Stimulated activated CD8-positive, alpha-beta memory T cell treated with anti-CD3 and anti-CD28 coated beads, Interleukin-15, amount 100 ng/mL, for 48 hours (primary cell): ENCODE data around the gene SLC26A2.
A peak's percentile ranks its signal among the peaks of the same experiment; 100 is the strongest.
"Not testable (repeated sequence)": the region's sequence is repeated elsewhere in the genome, so short reads cannot be mapped to it uniquely, and the experiment has no call there.

ENCODE experiments used
- DNase-seq, 2 donors: peaks; one replicate each; pipeline ENCODE4 v3.0.0-alpha.2; 2020; ENCODE audit warnings: low read depth in 2 of 2

Gene SLC26A2

DNA sequence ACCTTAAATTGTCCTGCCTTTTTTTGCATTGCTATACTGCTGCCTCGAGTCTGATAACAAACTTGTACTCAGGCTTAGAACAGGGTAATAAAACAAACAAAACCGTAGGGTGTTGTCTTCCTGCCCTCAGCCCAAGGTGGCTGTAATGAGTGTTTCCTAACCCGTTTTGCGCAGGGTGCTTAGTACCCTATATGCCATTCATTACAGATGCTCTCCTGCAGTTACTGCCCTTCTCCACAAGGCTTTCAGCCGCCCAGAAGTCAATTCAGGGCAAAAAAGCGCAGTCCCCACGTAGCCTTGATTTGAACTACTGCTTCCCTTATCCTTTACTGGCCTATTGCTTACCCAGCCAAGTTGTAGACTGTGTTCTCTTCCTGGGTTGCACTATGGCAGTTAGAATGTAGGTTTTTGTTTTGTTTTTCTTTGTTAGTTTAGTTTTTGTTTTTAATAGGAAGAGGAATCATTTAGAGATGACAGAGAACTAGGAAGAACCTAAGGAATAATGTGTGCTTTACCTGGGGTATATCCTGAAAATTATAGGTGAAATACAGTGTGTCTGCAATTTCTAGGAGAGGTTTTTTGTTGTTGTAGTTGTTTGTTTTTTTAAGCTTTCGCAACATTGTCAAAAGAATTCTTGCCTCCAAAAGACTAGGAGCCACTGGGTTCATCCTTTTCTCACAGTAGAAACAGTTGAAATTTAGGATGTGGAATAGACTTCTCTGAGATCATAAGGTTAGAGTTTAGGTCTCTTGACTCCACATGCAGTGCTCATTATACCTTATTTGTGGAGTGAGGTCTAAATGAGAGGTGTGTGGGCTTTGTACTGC is 41.3 kb downstream of the SLC26A2 start:
- DNase-seq: peak; percentile 38 to 42

DNA sequence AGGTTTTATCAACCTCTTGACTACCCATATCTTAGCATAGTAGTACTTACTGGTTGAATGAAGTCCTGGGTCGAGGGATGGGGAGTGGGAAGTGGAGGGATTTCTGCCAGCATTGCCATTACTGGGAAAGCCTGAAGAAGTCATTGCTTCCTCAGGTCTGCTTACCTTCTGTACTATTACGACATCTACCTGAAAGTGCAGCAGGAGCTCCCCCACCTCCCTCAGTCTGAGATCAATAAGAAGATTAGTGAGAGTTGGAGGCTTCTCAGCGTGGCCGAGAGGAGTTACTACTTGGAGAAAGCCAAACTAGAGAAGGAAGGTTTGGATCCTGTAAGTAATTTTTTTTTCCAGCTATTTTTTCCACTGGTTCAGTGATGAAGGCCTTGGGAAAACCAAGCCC is 45.8 kb downstream of the SLC26A2 start:
- no peak for DNase-seq

DNA sequence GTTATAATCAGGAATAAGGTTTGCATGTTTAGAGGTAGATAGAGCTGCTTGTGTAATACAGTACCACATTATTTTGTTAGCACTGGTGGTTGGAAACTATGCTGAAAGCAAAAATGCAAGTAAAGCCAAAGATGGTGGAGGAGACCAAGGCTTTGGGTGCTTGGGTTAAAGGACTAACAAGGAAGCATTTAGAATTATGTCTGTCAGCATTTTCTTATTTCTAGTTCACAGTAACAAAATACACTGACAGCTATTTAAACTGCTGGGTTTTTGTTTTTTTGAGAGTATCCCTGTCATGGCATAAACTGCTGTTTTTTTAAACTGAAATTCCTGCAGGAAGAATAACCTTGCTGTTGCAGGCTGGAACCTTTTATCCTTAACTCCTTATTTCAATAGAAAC is 46.5 kb downstream of the SLC26A2 start:
- DNase-seq: no peak

DNA sequence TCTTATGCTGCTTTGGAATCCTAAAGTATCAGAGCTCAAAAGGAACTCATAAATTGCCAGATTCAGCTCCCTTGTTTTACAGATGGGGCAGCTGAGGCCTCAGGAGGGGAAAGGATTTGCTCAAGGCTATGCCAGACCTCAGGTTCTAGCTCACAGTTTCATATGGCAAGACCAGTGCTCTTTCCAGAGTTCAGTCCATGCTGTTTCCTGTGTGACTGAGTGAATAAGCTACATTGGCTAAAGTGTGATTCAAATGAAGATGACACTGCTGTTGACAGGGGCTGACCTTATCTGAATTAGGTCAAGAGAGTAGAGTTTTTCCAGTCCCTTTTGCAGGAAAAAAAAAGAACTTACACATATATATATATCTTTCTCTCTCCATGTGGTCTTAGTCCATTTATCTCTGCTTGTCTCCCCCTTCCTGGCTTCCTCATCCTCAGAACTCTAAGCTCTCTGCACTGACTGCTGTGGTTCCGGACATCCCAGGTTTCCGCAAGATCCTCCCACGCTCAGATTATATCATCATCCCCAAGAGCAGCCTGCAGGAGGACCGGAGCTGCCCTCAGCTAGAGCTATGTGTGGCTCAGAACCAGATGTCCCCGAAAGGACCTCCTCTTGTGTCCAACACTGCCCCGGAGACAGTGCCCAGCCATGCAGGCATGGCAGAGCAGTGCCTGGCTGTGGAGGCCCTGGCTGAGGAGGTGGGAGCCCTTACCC is 49.3 kb downstream of the SLC26A2 start:
- DNase-seq: no peak

DNA sequence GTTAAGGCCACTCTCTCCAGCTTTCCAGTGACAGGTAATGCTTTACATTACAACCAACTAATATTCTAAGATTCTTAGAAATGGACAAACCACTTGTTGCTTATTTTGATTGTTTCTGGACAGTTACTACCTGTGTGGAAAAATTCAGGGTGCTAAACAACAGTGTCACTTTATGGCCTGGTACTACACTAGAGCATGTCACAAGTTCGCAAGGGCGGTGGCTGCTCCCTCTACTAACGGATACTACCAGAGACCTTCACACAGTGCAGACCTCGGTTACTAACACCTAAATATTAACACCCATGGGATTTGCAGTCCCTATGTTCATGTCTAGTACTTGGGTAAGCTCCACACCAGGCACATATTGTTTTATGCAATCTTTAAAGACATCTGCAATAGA is 53.4 kb downstream of the SLC26A2 start:
- no peak for DNase-seq

DNA sequence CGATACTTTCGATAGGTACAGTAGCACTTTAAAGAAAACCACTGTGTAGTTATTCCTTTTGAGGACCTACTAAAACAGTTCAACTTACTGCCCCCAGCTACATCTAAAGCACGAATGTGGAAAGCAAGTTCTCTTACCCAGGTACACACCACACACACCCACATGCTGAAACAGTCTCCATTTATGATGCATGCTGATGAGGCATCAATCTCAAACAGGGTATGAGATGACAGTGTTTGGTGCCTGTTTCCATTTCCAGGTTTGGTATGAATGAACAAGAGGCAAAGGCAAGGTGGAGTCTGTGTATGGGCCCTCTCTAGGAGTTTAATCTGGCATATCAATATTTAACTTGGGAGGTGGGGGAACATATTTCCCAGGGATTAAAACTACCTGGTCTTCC is 53.9 kb downstream of the SLC26A2 start:
- no peak for DNase-seq

DNA sequence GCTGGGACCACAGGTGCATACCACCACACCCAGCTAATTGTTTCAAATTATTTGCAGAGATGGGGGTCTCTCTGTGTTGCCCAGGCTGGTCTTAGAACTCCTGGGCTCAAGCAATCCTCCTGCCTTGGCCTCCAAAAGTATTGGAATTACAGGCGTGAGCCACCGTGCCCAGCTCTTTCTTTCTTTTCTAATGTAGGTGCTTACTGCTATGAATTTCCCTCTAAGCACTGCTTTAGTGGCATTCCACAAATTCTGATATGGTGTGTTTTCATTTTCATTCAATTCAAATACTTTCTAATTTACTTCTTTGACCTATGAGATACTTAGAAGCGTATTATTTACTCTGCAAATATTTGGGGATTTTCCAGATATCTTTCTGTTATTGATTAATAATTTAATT is 54.9 kb downstream of the SLC26A2 start:
- no peak for DNase-seq

DNA sequence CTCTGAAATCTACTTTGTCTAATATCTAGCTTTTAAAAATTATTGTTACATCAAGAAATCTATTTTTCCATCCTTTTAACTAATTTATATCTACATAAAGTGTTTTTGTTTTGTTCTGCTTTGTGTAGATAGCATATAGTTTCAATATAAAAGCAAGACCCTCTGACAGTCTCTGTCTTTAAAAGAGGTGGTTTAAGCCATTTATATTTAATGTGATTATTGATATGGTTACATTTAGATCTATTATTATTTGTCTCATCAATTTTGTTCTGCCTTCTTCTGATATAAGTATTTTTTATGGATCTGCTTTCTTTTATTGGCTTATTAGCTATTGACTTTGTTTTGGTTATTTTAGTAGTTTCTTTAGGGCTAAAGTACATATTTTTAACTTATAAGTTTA is 56.0 kb downstream of the SLC26A2 start:
- DNase-seq: no peak

DNA sequence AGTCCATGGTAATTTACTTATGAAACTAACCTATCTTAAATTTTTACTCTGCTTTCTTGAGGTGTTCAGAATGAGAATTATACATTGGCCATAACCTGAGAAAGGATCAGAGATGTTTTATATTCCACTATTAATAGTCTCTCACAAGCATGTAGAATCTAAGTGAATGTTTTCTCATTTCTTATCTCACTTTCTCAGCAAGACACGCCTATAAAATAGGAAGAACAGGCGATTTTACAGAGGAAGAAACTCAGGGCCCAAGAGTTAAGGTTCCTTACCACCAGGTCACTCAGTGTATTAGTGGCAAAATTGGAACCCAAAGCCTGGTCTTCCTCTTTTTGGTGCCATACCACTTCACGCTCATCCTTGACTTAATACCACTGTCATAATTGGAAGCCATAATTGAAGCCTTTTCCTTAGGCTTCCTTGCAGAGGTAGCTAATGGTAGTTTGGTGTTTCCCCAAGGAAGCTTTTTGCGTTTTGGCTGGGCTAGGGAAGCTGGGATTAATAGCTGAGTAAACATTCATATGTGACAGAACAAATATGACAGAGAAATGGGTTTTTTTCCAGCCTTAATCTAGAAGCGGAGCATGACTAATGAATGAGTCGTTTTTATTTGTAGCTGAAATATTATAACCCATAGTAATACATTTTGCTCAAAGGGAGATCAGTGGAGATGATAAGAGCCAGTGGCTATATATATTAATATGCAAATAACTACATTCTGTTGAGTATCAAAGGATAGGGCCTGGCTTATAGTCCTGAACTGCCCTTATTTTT is 56.9 kb downstream of the SLC26A2 start:
- no peak for DNase-seq

DNA sequence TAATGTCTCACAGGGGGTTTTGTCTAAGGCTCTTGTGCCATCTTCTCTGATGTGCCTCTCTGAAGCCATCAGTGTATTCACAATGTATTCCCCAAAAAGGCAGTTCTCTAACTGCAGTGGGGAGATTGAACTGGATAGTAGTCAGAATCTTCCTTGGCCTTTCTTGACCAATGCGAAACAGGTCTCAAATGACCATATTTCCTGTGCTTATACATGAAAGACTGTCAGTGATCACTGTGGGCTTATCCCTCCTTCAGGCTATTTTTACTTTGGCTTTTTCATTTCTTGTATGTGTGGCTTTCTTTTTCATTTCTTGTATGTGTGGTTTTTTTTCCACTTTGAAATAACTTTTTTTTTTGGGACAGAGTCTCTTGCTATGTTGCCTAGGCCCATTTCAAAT is 59.7 kb downstream of the SLC26A2 start:
- DNase-seq: no peak

DNA sequence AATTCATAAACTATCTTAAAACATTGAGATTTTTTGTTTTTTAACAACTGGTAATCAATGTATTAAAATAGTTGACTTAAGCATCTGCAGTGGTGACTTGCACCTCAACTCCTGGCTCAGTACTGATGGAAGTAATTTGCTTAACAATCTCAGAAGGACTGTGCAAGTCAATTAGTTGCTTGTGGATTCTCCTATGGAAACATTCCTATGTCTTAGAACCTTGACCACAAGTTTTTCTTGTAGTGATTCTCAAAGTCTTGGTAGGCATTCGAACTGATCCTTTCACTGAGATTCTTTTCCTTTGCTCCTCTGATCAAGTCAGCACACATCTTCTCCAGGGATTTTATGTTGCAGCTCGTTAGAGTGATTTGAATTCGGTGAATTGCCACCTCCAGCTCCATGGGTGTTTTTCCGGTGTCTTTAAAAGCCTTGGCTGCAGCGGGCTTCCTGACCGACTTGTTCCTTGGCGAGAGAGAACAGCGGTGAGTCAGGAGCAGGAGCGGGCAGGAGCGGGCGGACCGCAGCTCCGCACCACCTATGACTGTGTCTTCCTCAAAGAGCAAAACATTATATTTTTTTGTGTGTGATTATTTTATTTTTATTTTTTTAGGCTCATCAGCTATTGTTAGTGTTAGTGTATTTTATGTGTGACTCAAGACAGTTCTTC is 61.1 kb downstream of the SLC26A2 start:
- no peak for DNase-seq

DNA sequence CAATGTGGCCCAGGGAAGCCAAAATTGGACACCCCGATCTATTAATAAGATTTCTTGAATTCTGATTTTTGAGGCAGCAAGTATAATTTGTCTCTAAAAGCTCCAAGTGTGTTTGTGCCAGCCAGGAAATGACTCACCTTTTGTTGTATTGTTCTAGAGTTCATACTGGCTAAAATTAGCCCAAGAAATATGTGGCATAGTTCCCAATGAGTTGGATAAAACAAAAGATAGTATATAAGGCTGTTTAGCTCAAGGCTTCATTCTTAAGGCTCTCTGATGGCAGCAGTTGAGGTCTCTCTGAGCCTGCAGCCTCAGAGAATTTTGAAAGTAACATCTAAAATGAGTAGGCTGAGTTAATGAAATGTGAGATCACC is 61.6 kb downstream of the SLC26A2 start:
- no peak for DNase-seq

DNA sequence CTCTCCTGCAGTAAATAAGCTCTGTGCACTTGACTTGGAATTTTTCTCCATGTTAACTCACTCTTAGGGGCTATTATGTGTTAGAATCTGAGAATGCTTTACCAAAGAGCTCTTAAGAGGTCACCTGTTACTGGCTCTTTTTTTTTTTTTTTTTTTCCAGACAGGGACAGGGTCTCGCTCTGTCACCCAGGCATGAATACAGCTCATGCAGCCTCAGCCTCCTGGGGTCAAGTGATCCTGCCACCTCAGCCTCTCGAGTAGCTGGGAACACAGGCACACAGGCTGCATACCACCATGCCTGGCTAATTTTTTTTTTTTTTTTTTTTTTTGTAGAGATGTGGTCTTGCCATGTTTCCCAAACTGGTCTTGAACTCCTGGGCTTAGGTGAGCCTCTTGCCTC is 62.1 kb downstream of the SLC26A2 start:
- DNase-seq: no peak

DNA sequence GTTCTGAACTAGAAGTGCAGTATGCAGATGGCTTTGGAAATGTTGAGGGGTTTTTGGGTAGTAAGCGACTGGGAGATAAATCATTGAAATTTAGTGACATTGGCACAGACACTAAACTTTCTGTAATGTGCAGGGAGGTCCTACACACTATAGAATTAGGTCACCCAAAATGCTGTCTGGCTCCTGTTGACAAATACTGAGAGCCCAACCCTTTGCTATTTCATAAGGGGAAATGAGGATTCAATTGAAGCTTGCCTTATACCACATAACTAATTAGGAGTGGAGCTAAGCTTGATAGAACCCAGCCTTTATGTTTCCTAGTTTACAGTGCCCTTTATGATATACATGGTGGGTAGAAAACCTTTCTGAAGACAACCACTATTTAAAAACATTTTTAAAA is 62.6 kb downstream of the SLC26A2 start:
- DNase-seq: no peak

DNA sequence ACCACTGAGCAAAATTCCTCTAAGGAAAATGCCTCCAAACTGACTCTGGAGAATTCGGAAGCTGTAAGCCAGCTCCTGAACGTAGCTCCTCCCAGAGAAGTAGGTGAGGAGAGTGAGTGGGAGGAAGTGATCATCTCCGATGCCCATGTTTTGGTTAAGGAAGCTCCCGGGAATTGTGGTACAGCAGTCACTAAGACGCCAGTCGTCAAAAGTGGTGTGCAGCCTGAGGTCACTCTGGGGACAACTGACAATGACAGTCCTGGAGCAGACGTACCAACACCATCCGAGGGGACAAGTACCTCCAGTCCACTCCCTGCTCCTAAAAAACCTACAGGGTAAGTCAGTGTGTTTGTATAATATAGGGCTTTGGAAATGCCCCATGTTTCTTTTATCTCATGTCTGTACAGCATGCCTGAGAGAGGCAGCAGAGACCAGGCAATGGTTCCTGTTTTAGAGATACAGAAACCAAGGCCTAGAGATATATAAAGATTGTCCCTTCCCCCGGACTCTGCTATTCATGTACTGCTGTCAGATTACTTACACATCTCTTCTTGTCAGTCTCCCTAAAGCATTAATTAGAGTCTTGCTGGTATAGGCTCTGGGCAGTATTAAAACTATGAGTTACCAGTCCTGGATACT is 63.9 kb downstream of the SLC26A2 start:
- DNase-seq: no peak

DNA sequence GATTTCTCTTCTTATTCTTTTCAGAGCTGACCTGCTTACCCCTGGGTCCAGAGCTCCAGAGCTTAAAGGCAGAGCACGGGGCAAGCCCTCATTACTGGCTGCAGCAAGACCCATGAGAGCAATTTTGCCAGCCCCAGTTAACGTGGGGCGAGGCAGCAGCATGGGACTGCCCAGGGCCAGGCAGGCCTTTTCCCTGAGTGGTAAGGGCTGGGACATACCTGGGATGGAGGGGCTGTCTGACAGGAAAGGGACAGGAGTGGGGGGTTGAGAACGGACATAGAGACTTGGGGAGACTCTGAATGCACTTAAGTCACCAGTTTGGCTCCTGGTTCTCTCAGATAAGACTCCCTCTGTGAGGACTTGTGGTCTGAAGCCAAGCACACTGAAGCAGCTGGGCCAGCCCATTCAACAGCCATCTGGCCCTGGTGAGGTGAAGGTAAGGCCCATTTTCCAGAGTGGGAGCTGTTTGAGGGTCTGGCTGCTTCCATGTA is 66.2 kb downstream of the SLC26A2 start:
- no peak for DNase-seq

DNA sequence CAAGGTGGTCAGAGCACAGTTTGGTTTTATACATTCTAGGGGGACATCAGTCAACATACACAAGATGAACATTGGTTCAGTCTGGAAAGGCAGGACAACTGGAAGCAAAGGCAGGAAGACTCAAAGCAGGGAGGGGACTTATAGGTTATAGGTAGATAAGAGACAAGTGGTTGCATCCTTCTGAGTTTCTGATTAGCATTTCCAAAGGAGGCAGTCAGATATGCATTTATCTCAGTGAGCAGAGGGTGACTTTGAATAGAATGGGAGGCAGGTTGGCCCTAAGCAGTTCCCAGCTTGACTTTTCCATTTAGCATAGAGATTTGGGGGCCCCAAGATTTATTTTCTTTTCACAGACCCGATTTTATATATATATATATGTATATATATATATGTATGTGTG is 67.5 kb downstream of the SLC26A2 start:
- DNase-seq: not testable (repeated sequence)

DNA sequence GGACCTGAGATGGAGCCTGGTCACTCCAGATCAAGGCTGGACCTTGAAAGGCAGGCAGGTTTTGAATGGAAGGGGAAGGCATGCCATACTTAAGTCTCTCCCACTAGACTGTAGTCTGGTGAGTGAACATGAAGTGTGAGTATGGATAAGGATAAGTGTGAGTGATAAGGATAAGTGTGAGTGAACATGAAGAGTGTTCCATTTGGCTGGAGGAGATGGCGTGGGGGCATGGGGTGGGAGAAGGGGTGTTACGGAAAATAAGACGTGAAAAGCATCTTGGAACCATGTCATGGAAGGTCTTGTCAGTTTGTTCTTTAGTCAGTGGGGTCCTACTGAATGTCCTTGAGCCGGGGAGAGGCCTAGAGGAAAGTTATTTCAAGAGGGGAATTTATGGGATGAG is 72.8 kb downstream of the SLC26A2 start:
- DNase-seq: no peak

DNA sequence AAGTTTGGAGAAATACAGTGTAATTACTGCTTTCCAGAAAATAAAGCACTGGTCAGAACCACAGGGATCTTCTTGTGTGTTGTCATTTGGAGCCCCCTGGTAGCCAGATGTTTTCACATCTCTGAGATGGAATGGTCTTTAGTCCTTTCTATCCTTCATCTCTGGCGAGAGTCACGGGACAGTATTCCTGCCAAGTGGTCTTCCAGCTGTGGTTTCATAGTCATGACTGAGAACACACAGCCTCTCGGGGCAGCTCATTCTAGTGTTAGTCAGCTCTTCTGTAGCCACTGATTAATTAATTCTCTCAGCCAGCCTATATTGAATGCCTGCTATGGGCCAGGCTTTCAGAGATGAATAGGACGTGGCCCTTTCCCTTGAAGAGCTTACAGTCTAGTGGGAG is 74.1 kb downstream of the SLC26A2 start:
- no peak for DNase-seq

DNA sequence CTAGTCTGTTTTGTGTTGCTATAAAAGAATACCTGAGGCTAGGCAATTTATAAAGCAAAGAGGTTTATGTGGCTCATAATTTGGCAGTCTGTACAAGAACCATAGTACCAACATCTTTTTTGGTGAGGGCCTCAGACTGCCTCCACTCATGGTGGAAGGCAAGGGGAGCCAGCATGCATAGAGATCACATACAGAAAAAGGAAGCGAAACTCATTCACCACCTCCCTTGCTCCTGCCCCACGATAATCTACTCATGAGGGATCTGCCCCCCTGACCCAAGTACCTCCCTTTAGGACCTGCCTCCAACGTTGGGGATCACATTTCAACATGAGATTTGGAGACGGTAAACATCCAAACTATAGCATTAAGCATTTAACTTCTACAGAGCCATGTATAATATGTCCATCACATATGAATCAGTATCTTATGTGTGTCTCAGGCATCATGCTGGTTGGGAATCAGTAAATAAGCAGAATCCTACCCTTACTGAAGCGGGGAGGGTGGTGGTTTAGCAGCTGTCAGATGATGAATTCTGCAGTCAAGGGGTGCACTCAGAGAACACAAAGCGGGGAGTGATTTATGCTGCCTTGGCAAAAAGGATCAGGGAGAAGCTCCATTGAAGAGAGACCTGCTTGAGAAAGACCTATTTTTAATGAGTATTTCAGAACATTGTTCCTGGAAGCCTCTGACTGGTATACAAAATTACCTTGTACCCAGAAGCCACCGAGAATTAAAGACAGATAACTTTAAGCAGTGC is 74.8 kb downstream of the SLC26A2 start:
- DNase-seq: no peak

DNA sequence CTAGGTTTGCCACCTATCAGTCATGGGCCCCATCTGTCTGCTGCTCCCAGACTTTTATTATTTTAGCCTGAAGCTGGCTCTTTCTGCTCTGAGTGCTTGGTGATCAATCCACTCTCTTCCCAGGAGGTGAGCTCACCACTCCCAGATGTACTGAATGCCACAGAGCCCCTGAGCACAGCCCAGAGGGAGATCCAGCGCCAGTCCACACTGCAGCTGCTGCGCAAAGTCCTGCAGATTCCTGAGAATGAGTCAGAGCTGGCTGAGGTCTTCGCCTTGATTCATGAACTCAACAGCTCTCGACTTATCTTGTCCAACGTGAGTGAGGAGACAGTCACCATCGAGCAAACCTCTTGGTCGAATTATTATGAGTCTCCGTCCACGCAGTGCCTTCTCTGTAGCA is 76.0 kb downstream of the SLC26A2 start:
- DNase-seq: no peak
